ENCODE results near the gene TTC28.
"Not testable (repeated sequence)": the region's sequence is repeated elsewhere in the genome, so short reads cannot be mapped to it uniquely, and the experiment has no call there.

DNA sequence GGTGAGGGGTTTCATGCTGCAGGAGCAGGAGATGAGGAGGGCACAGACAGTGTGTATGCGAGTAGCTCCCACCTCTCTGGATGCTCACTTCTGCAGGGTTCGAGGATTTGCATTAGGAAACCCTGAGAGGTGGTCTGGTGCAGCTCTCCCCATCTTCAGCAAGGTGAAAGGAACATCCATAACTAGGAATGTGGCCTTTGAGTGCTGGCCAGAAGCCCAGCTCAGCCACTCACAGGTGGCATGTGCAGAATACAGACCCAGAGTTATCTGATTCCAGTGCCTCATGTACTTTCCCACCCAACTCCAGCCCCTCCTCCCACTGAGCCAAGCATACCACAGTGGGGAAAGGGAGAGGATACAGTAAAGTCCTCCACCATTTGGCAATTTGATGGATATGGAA, 10.2 kb upstream of the TTC28 start:
- not testable (repeated sequence) for TF ChIP-seq ZNF174 (tag by site-specific recombination; IDR thresholded peaks at IDR 0.05); TRIM28 (IDR thresholded peaks at IDR 0.05; ENCODE audit: borderline replicate concordance, low read length); ZFP41 (tag by site-specific recombination; IDR thresholded peaks at IDR 0.05; ENCODE audit: borderline replicate concordance); ZNF133 (tag by site-specific recombination; IDR thresholded peaks at IDR 0.05)
- TF ChIP-seq, protein P1, sequence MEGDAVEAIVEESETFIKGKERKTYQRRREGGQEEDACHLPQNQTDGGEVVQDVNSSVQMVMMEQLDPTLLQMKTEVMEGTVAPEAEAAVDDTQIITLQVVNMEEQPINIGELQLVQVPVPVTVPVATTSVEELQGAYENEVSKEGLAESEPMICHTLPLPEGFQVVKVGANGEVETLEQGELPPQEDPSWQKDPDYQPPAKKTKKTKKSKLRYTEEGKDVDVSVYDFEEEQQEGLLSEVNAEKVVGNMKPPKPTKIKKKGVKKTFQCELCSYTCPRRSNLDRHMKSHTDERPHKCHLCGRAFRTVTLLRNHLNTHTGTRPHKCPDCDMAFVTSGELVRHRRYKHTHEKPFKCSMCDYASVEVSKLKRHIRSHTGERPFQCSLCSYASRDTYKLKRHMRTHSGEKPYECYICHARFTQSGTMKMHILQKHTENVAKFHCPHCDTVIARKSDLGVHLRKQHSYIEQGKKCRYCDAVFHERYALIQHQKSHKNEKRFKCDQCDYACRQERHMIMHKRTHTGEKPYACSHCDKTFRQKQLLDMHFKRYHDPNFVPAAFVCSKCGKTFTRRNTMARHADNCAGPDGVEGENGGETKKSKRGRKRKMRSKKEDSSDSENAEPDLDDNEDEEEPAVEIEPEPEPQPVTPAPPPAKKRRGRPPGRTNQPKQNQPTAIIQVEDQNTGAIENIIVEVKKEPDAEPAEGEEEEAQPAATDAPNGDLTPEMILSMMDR (tag by site-specific recombination; IDR thresholded peaks at IDR 0.05), result not testable (repeated sequence)
- TF ChIP-seq, protein P2, sequence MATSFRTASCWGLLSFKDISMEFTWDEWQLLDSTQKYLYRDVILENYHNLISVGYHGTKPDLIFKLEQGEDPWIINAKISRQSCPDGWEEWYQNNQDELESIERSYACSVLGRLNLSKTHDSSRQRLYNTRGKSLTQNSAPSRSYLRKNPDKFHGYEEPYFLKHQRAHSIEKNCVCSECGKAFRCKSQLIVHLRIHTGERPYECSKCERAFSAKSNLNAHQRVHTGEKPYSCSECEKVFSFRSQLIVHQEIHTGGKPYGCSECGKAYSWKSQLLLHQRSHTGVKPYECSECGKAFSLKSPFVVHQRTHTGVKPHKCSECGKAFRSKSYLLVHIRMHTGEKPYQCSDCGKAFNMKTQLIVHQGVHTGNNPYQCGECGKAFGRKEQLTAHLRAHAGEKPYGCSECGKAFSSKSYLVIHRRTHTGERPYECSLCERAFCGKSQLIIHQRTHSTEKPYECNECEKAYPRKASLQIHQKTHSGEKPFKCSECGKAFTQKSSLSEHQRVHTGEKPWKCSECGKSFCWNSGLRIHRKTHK (tag by site-specific recombination; IDR thresholded peaks at IDR 0.05), result not testable (repeated sequence)

Measured in HEK293 (cell line).